ENCODE data around the gene CEP104. TPM values are rescaled to one million over a fixed set of nuclear protein-coding genes. Genes with fewer than 3 reads are reported as not detected.

The CEP104 gene
- total and polyA plus RNA-seq, 9 of the 15 experiments (the other 6 are each of a cell fraction or from before 2014, with no cell fraction given) = 11.2 to 63.4 (median 42.6) TPM

DNA sequence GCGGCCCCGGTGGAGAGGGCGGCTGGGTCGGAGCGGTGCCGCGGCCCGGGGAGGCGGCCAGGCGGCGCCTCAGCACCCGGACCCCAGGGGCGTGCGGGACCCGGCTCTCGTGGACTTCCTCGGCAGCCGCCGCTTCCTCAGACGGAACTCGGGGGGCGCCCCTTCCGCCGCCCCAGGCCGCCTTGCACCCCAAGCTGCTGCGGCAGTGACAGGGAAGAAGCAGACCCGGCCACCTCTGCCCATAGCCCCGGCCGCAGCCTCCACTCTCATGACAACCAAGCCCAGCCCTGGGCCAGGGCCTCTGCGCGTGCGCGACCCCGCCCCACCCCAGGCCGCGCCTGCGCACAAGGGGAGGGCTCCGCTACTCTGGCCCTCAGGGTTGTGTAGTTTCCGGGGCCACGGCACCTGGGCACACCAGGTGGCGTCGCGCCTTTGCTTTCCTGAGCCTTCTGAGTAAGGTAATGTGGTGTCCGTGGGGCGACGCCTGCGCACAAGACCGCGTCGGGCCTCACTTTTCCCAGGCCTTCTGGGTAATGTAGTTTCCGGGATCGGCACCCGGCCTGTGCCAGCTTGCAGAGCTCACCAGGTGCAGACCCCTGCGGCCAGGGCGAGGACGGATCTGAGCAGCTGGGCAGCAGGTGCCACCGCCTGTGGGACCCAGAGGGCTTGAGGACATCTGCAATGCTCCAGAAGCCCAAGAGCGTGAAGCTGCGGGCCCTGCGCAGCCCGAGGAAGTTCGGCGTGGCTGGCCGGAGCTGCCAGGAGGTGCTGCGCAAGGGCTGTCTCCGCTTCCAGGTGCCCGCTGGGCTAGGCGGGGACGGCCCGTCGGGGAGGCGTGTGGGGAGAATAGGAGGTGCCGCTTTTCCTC lies at the start of gene CEP104, which contains the start of gene DFFB (continued):
- TF ChIP-seq ZNF174 (CRISPR knock-in tag; IDR thresholded peaks at IDR 0.05) (no peak), CBX8 (IDR thresholded peaks at IDR 0.05; ENCODE audit: borderline replicate concordance, extremely low read depth, low read depth, low read length, poor library complexity, severe bottlenecking) (no peak), ZNF224 (CRISPR knock-in tag; IDR thresholded peaks at IDR 0.05) (peak; percentile 66; the same call in 1 of the 2 replicates), ZNF197 (CRISPR knock-in tag; IDR thresholded peaks at IDR 0.05; ENCODE audit: low read depth) (no peak), FOXJ3 (CRISPR knock-in tag; IDR thresholded peaks at IDR 0.05) (no peak), NR2C2 (CRISPR knock-in tag; IDR thresholded peaks at IDR 0.05) (peak; percentile 77; the same call in 1 of the 2 replicates), NR2C2 (tag; IDR thresholded peaks at IDR 0.05) (peak; percentile 79), MBD2 (IDR thresholded peaks at IDR 0.05; ENCODE audit: borderline replicate concordance, low read depth) (no peak), SMAD4 (CRISPR knock-in tag; conservative IDR thresholded peaks at IDR 0.05) (peak; percentile 80), EWSR1 (IDR thresholded peaks at IDR 0.05; ENCODE audit: borderline replicate concordance, low read depth, partially characterized antibody) (no peak), ZNF79 (CRISPR knock-in tag; IDR thresholded peaks at IDR 0.05; ENCODE audit: low read depth) (no peak), DDX20 (tag; IDR thresholded peaks at IDR 0.05; ENCODE audit: low read depth) (no peak), POLR3G (IDR thresholded peaks at IDR 0.05; ENCODE audit: extremely low read depth, insufficient read length, insufficient replicate concordance) (no peak)
- TF ChIP-seq, protein P1, sequence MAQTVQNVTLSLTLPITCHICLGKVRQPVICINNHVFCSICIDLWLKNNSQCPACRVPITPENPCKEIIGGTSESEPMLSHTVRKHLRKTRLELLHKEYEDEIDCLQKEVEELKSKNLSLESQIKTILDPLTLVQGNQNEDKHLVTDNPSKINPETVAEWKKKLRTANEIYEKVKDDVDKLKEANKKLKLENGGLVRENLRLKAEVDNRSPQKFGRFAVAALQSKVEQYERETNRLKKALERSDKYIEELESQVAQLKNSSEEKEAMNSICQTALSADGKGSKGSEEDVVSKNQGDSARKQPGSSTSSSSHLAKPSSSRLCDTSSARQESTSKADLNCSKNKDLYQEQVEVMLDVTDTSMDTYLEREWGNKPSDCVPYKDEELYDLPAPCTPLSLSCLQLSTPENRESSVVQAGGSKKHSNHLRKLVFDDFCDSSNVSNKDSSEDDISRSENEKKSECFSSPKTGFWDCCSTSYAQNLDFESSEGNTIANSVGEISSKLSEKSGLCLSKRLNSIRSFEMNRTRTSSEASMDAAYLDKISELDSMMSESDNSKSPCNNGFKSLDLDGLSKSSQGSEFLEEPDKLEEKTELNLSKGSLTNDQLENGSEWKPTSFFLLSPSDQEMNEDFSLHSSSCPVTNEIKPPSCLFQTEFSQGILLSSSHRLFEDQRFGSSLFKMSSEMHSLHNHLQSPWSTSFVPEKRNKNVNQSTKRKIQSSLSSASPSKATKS (CRISPR knock-in tag; IDR thresholded peaks at IDR 0.05) = no peak
- TF ChIP-seq, protein P2, sequence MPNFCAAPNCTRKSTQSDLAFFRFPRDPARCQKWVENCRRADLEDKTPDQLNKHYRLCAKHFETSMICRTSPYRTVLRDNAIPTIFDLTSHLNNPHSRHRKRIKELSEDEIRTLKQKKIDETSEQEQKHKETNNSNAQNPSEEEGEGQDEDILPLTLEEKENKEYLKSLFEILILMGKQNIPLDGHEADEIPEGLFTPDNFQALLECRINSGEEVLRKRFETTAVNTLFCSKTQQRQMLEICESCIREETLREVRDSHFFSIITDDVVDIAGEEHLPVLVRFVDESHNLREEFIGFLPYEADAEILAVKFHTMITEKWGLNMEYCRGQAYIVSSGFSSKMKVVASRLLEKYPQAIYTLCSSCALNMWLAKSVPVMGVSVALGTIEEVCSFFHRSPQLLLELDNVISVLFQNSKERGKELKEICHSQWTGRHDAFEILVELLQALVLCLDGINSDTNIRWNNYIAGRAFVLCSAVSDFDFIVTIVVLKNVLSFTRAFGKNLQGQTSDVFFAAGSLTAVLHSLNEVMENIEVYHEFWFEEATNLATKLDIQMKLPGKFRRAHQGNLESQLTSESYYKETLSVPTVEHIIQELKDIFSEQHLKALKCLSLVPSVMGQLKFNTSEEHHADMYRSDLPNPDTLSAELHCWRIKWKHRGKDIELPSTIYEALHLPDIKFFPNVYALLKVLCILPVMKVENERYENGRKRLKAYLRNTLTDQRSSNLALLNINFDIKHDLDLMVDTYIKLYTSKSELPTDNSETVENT (CRISPR knock-in tag; IDR thresholded peaks at IDR 0.05) = peak; percentile 69; the same call in 1 of the 2 replicates
- TF ChIP-seq, protein P3, sequence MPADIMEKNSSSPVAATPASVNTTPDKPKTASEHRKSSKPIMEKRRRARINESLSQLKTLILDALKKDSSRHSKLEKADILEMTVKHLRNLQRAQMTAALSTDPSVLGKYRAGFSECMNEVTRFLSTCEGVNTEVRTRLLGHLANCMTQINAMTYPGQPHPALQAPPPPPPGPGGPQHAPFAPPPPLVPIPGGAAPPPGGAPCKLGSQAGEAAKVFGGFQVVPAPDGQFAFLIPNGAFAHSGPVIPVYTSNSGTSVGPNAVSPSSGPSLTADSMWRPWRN (IDR thresholded peaks at IDR 0.05; ENCODE audit: low read depth) = no peak
- TF ChIP-seq, protein P4, sequence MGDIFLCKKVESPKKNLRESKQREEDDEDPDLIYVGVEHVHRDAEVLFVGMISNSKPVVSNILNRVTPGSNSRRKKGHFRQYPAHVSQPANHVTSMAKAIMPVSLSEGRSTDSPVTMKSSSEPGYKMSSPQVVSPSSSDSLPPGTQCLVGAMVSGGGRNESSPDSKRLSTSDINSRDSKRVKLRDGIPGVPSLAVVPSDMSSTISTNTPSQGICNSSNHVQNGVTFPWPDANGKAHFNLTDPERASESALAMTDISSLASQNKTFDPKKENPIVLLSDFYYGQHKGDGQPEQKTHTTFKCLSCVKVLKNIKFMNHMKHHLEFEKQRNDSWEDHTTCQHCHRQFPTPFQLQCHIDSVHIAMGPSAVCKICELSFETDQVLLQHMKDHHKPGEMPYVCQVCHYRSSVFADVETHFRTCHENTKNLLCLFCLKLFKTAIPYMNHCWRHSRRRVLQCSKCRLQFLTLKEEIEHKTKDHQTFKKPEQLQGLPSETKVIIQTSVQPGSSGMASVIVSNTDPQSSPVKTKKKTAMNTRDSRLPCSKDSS (IDR thresholded peaks at IDR 0.05; ENCODE audit: low read depth, partially characterized antibody) = no peak
- TF ChIP-seq, protein P5, sequence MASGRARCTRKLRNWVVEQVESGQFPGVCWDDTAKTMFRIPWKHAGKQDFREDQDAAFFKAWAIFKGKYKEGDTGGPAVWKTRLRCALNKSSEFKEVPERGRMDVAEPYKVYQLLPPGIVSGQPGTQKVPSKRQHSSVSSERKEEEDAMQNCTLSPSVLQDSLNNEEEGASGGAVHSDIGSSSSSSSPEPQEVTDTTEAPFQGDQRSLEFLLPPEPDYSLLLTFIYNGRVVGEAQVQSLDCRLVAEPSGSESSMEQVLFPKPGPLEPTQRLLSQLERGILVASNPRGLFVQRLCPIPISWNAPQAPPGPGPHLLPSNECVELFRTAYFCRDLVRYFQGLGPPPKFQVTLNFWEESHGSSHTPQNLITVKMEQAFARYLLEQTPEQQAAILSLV (tag; IDR thresholded peaks at IDR 0.05) = no peak
